Measurements from ENCODE around the gene YEATS2.

The YEATS2 gene

DNA sequence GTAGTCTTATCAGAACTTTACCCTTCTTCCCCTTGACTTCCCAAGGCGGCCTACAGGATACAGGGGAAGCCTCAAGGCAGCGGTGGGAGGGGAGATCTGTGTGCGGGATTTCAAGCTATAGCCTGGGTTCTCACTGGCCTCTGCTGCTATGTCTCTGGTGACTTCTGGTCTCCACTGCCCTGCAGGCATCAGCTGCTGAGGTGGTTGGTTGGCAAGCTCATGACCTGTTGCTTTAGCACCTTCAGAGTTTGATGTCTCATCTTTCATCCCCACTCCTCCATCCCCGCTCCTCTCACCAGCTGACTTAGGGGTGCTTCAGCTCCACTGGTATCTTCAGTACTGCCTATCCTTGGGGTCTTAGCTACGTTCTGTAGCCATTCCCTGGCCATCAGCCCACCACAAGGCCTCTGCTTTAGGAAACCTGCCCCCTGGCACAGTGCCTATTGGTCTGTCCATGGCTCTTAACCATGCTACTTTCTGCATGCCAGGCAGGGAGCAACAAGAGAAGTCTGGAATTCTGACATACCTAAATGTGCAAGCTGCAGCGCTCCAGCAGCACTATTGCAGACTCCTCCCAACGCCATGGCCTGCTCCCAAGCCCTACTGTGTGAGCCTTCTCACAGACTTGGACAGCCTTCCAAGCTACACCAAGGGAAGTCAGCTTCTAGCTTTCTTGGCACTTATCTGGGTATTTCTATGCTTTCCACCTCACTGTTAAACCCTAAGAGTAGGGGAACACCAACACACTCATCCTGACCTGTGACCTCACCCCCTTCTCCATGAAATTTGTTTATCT, 1.8 kb upstream of the YEATS2 start:
- 0 out of 2 replicates have a peak, but pooled peaks cover 3% of the 10 kb centered on the region for H3K4me1 ChIP-seq (ENCODE audit: control insufficient read depth, insufficient read depth, low read length)
- H3K27ac ChIP-seq (ENCODE audit: extremely low read depth, low read depth, low read length): no peak overlapping the region
- no peaks in the 10 kb centered on the region for H3K9me3 ChIP-seq (ENCODE audit: control insufficient read depth, insufficient read depth, low read depth, low read length)
- CTCF ChIA-PET: interaction anchor here (0.7 kb wide), 1 partner anchor 1559 kb away, joined by 4 read pairs; no protein-coding TSS in a partner anchor
- H3K36me3 ChIP-seq (ENCODE audit: control insufficient read depth in 2 of 2, insufficient read depth in 1 of 2, low read length in 2 of 2): no peaks in the 10 kb centered on the region
- TF ChIP-seq, protein P1, sequence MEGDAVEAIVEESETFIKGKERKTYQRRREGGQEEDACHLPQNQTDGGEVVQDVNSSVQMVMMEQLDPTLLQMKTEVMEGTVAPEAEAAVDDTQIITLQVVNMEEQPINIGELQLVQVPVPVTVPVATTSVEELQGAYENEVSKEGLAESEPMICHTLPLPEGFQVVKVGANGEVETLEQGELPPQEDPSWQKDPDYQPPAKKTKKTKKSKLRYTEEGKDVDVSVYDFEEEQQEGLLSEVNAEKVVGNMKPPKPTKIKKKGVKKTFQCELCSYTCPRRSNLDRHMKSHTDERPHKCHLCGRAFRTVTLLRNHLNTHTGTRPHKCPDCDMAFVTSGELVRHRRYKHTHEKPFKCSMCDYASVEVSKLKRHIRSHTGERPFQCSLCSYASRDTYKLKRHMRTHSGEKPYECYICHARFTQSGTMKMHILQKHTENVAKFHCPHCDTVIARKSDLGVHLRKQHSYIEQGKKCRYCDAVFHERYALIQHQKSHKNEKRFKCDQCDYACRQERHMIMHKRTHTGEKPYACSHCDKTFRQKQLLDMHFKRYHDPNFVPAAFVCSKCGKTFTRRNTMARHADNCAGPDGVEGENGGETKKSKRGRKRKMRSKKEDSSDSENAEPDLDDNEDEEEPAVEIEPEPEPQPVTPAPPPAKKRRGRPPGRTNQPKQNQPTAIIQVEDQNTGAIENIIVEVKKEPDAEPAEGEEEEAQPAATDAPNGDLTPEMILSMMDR (tag by site-specific recombination; IDR thresholded peaks at IDR 0.05): no peak
- peak; percentile 88 for TF ChIP-seq SCRT2 (tag by site-specific recombination; IDR thresholded peaks at IDR 0.05)
- no peak overlapping the region for H3K4me3 ChIP-seq (ENCODE audit: low read depth, low read length)
- POLR2A ChIA-PET: interaction anchor here (0.6 kb wide), 1 partner anchor 1242 kb away, joined by 4 read pairs; no protein-coding TSS in a partner anchor

DNA sequence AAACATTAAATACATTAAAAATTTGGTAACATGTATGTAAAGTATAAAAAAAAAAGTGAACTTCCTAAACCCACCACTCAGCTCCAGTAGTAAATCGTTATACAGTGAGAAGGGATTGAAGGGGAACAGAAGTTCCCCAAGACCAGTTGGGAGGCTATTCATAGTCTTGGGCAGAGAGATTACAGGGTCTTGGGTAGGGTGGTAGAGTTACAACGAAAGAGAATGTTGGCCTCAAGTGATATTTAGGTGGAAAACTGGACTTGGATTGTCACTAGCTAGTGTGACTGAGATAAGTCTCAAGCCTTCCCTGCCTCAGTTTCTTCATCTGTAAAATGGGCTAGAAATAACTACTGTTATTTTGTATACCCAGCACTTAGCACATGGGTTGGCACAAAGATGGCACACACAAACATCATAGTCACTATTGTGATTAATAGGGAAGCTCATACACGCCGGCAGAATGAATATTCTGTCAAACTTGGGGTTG, 431 bp upstream of the YEATS2 start:
- ChIA-PET CTCF (interaction anchor here (0.6 kb wide), 1 partner anchor 14 kb away, joined by 5 read pairs; no protein-coding TSS in a partner anchor), POLR2A (interaction anchor here (0.6 to 1.6 kb wide), 3 partner anchors 60 to 68 kb away, joined by 3 to 5 read pairs (median 4); no protein-coding TSS in a partner anchor)
- H3K4me1 ChIP-seq (ENCODE audit: control insufficient read depth, insufficient read depth, low read length): 0 out of 2 replicates have a peak, but pooled peaks cover 3% of the 10 kb centered on the region
- no peaks in the 10 kb centered on the region for H3K9me3 ChIP-seq (ENCODE audit: control insufficient read depth, insufficient read depth, low read depth, low read length)
- H3K27ac ChIP-seq (ENCODE audit: extremely low read depth, low read depth, low read length): no peak overlapping the region; the same call in 1 of the 2 replicates
- peak overlapping the region; percentile 95 for H3K4me3 ChIP-seq (ENCODE audit: low read depth, low read length)
- no peaks in the 10 kb centered on the region; a peak in 1 of 3 replicates for H3K36me3 ChIP-seq (ENCODE audit: control insufficient read depth in 2 of 2, insufficient read depth in 1 of 2, low read length in 2 of 2)
- TF ChIP-seq, protein P2, sequence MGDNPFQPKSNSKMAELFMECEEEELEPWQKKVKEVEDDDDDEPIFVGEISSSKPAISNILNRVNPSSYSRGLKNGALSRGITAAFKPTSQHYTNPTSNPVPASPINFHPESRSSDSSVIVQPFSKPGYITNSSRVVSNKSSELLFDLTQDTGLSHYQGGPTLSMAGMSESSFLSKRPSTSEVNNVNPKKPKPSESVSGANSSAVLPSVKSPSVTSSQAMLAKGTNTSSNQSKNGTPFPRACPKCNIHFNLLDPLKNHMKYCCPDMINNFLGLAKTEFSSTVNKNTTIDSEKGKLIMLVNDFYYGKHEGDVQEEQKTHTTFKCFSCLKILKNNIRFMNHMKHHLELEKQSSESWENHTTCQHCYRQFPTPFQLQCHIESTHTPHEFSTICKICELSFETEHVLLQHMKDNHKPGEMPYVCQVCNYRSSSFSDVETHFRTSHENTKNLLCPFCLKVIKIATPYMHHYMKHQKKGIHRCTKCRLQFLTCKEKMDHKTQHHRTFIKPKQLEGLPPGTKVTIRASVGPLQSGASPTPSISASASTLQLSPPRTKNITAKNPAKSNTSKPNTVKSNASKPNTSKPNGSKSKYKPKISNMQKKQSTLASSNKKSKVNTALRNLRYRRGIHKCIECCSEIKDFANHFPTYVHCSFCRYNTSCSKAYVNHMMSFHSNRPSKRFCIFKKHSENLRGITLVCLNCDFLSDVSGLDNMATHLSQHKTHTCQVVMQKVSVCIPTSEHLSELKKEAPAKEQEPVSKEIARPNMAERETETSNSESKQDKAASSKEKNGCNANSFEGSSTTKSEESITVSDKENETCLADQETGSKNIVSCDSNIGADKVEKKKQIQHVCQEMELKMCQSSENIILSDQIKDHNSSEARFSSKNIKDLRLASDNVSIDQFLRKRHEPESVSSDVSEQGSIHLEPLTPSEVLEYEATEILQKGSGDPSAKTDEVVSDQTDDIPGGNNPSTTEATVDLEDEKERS (tag by site-specific recombination; IDR thresholded peaks at IDR 0.05): peak; percentile 69; the same call in 1 of the 2 replicates
- peak; percentile 60 for TF ChIP-seq ZNF335 (tag by site-specific recombination; conservative IDR thresholded peaks at IDR 0.05)
- peak; percentile 42; the same call in 1 of the 2 replicates for TF ChIP-seq SP3 (tag by site-specific recombination; IDR thresholded peaks at IDR 0.05)
- TF ChIP-seq, protein P3, sequence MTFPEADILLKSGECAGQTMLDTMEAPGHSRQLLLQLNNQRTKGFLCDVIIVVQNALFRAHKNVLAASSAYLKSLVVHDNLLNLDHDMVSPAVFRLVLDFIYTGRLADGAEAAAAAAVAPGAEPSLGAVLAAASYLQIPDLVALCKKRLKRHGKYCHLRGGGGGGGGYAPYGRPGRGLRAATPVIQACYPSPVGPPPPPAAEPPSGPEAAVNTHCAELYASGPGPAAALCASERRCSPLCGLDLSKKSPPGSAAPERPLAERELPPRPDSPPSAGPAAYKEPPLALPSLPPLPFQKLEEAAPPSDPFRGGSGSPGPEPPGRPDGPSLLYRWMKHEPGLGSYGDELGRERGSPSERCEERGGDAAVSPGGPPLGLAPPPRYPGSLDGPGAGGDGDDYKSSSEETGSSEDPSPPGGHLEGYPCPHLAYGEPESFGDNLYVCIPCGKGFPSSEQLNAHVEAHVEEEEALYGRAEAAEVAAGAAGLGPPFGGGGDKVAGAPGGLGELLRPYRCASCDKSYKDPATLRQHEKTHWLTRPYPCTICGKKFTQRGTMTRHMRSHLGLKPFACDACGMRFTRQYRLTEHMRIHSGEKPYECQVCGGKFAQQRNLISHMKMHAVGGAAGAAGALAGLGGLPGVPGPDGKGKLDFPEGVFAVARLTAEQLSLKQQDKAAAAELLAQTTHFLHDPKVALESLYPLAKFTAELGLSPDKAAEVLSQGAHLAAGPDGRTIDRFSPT (tag by site-specific recombination; IDR thresholded peaks at IDR 0.05): peak; percentile 92
- TF ChIP-seq, protein P4, sequence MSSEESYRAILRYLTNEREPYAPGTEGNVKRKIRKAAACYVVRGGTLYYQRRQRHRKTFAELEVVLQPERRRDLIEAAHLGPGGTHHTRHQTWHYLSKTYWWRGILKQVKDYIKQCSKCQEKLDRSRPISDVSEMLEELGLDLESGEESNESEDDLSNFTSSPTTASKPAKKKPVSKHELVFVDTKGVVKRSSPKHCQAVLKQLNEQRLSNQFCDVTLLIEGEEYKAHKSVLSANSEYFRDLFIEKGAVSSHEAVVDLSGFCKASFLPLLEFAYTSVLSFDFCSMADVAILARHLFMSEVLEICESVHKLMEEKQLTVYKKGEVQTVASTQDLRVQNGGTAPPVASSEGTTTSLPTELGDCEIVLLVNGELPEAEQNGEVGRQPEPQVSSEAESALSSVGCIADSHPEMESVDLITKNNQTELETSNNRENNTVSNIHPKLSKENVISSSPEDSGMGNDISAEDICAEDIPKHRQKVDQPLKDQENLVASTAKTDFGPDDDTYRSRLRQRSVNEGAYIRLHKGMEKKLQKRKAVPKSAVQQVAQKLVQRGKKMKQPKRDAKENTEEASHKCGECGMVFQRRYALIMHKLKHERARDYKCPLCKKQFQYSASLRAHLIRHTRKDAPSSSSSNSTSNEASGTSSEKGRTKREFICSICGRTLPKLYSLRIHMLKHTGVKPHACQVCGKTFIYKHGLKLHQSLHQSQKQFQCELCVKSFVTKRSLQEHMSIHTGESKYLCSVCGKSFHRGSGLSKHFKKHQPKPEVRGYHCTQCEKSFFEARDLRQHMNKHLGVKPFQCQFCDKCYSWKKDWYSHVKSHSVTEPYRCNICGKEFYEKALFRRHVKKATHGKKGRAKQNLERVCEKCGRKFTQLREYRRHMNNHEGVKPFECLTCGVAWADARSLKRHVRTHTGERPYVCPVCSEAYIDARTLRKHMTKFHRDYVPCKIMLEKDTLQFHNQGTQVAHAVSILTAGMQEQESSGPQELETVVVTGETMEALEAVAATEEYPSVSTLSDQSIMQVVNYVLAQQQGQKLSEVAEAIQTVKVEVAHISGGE (tag by site-specific recombination; conservative IDR thresholded peaks at IDR 0.05; ENCODE audit: low read depth): 0 out of 2 replicates have a peak, but pooled peaks have one; percentile 2
- no peak for TF ChIP-seq ZNF169 (tag by site-specific recombination; IDR thresholded peaks at IDR 0.05)
- no peak for TF ChIP-seq ZNF121 (tag by site-specific recombination; IDR thresholded peaks at IDR 0.05)
- no peak for TF ChIP-seq ZFHX2 (tag by site-specific recombination; conservative IDR thresholded peaks at IDR 0.05)
- no peak for TF ChIP-seq ZNF585B (tag by site-specific recombination; IDR thresholded peaks at IDR 0.05)
- no peak for TF ChIP-seq BCL11A (tag by site-specific recombination; IDR thresholded peaks at IDR 0.05; ENCODE audit: low read depth)
- TF ChIP-seq, protein P5, sequence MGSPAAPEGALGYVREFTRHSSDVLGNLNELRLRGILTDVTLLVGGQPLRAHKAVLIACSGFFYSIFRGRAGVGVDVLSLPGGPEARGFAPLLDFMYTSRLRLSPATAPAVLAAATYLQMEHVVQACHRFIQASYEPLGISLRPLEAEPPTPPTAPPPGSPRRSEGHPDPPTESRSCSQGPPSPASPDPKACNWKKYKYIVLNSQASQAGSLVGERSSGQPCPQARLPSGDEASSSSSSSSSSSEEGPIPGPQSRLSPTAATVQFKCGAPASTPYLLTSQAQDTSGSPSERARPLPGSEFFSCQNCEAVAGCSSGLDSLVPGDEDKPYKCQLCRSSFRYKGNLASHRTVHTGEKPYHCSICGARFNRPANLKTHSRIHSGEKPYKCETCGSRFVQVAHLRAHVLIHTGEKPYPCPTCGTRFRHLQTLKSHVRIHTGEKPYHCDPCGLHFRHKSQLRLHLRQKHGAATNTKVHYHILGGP (tag by site-specific recombination; IDR thresholded peaks at IDR 0.05): no peak
- TF ChIP-seq ZNF394 (tag by site-specific recombination; IDR thresholded peaks at IDR 0.05; ENCODE audit: borderline replicate concordance): no peak
- peak; percentile 38; the same call in 1 of the 2 replicates for TF ChIP-seq YY1 (tag by site-specific recombination; IDR thresholded peaks at IDR 0.05)
- no peak for TF ChIP-seq EGR2 (tag by site-specific recombination; IDR thresholded peaks at IDR 0.05; ENCODE audit: low read depth)
- TF ChIP-seq, protein P6, sequence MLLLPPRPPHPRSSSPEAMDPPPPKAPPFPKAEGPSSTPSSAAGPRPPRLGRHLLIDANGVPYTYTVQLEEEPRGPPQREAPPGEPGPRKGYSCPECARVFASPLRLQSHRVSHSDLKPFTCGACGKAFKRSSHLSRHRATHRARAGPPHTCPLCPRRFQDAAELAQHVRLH (tag by site-specific recombination; IDR thresholded peaks at IDR 0.05): peak; percentile 14; the same call in 1 of the 2 replicates
